Measurements from ENCODE around the gene LONP1.

DNA sequence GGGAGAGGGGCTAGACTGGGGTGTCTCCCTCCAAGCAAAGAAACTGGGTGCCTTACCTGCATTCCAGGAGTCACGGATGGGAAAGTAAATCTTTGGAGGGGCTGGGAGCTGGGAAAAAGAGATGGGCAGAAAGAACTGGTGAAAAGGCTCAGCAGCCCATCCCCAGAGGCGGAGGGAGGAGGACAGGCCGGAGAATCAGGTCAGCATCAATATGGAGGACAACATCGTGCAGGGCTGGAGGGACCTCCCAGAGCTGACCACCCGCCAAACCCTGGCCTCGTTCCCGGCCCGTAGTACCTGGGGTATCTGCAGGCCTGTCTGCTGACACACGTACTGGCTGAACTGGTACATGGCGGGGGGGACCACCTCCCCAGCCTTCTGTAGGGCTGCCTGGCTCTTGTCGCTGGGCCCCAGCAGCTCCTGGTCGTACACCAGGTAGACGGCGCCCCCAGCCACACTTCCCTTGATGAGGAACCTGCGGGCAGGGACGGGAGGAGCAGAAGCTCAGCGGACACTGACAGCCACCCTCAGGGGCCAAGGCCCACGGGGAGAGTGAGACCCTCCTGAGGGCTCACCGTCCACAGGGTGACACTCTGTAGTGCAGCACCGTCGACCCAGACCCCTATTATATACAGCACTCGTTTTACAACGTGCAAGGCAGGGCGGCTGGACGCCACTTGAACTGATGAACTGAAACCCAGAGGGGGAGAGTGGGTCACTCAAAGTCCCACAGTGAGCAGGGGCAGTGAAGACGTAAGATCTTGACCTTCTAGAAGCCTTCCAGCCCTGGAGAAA, 40.5 kb downstream of the LONP1 start:
- TF ChIP-seq CTCF (IDR thresholded peaks at IDR 0.05) (no peak), POLR2A (IDR thresholded peaks at IDR 0.05) (no peak), EP300 (IDR thresholded peaks at IDR 0.05) (no peak), POLR2AphosphoS5 (IDR thresholded peaks at IDR 0.05) (no peak)
